IMR-90 (cell line): ENCODE results near the gene TEAD1. TPM values are rescaled to one million over a fixed set of nuclear protein-coding genes. Genes with fewer than 3 reads are reported as not detected.

ENCODE experiments used
- ATAC-seq: fragments of 200-7000 bp; cut with Tn5 transposase; 2 replicates; pipeline ENCODE4 v1.9.1; 2020; ENCODE audit warnings: low read depth, mild to moderate bottlenecking, moderate library complexity
- BruUV-seq: library from RNA; stranded (reverse); fragments of 400-500 nt; replicated peaks from 2 replicates; lab custom pipeline; 2021; lab: Mats Ljungman, UMichigan
- CTCF ChIA-PET: fragments of 300-600 bp; formaldehyde crosslinking; extraction: SDS; loops from one replicate; lab custom pipeline; 2021; ENCODE audit warnings: antibody characterized with exemption; lab: Yijun Ruan, JAX
- POLR2A ChIA-PET: fragments of 300-600 bp; sonication (Branson Sonifier 250); formaldehyde crosslinking; loops from one replicate; lab custom pipeline; 2022; ENCODE audit warnings: antibody characterized with exemption; ENCODE audit not compliant: unreplicated experiment; lab: Charles Lee
- DNase-seq: peaks from one replicate; pipeline ENCODE4 v3.0.0; 2013
- H2AFZ ChIP-seq: replicated peaks from 2 replicates; pipeline ENCODE3; 2013; ENCODE audit warnings: low read length, mild to moderate bottlenecking; ENCODE audit not compliant: poor library complexity
- H2AK5ac ChIP-seq: 2 replicates; pipeline ENCODE4 v1.6.1; 2013; ENCODE audit warnings: low read depth, low read length, inconsistent platforms
- H2AK9ac ChIP-seq: replicated peaks from 2 replicates; pipeline ENCODE3; 2013; ENCODE audit warnings: mild to moderate bottlenecking, low read depth, low read length, moderate library complexity; ENCODE audit not compliant: poor library complexity
- H2BK120ac ChIP-seq: 2 replicates; pipeline ENCODE4 v1.6.1; 2013; ENCODE audit warnings: low read depth, low read length, inconsistent platforms
- H2BK15ac ChIP-seq: 3 replicates; pipeline ENCODE4 v1.6.1; 2013; ENCODE audit warnings: low read depth, low read length, inconsistent platforms
- H2BK20ac ChIP-seq: 2 replicates; pipeline ENCODE4 v1.6.1; 2013; ENCODE audit warnings: low read depth, mild to moderate bottlenecking, inconsistent platforms, low read length, moderate library complexity
- H2BK5ac ChIP-seq: 2 replicates; pipeline ENCODE4 v1.6.1; 2013; ENCODE audit warnings: mild to moderate bottlenecking, low read depth, low read length, inconsistent platforms; ENCODE audit not compliant: poor library complexity, severe bottlenecking
- H3K14ac ChIP-seq: replicated peaks from 2 replicates; pipeline ENCODE4 v1.6.1; 2013; ENCODE audit warnings: low read depth, low read length, inconsistent platforms
- H3K18ac ChIP-seq: 2 replicates; pipeline ENCODE4 v1.6.1; 2013; ENCODE audit warnings: low read depth, low read length, control low read depth
- H3K23ac ChIP-seq: 2 replicates; pipeline ENCODE4 v1.6.1; 2013; ENCODE audit warnings: low read depth, low read length, inconsistent platforms
- H3K27ac ChIP-seq: 2 replicates; pipeline ENCODE4 v1.5.1; 2013; ENCODE audit warnings: mild to moderate bottlenecking, control low read depth, low read length; ENCODE audit not compliant: insufficient read depth
- H3K27me3 ChIP-seq: 2 replicates; pipeline ENCODE4 v1.6.1; 2013; ENCODE audit warnings: low read length; ENCODE audit not compliant: control insufficient read depth, insufficient read depth
- H3K36me3 ChIP-seq: 2 replicates; pipeline ENCODE4 v1.6.1; 2013; ENCODE audit warnings: low read length, mixed read lengths; ENCODE audit not compliant: control insufficient read depth, insufficient read depth
- H3K4ac ChIP-seq: 2 replicates; pipeline ENCODE4 v1.6.1; 2013; ENCODE audit warnings: low read depth, low read length, inconsistent platforms
- H3K4me1 ChIP-seq: 2 replicates; pipeline ENCODE4 v1.6.1; 2013; ENCODE audit warnings: low read length, mixed read lengths; ENCODE audit not compliant: control insufficient read depth, insufficient read depth
- H3K4me2 ChIP-seq: 2 replicates; pipeline ENCODE4 v1.6.1; 2013; ENCODE audit warnings: low read depth, mild to moderate bottlenecking, control low read depth, low read length, moderate library complexity
- H3K4me3 ChIP-seq: 2 replicates; pipeline ENCODE4 v1.5.1; 2013; ENCODE audit warnings: low read depth, mild to moderate bottlenecking, control low read depth, low read length, moderate library complexity; ENCODE audit not compliant: insufficient read depth
- H3K56ac ChIP-seq: 2 replicates; pipeline ENCODE4 v1.6.1; 2013; ENCODE audit warnings: low read length, inconsistent platforms; ENCODE audit not compliant: insufficient read depth; ENCODE audit errors: extremely low read depth
- H3K79me1 ChIP-seq, 2 experiments: 2 replicates each; pipeline ENCODE4 v1.6.1; 2013; ENCODE audit warnings: low read length in 2 of 2, inconsistent platforms in 1 of 2, low read depth in 1 of 2
- H3K9ac ChIP-seq: 2 replicates; pipeline ENCODE4 v1.6.1; 2013; ENCODE audit warnings: low read depth, low read length, control low read depth
- H3K9me1 ChIP-seq: 2 replicates; pipeline ENCODE4 v1.6.1; 2013; ENCODE audit warnings: low read length, inconsistent platforms; ENCODE audit not compliant: insufficient read depth
- H3K9me3 ChIP-seq: 2 replicates; pipeline ENCODE4 v1.6.1; 2013; ENCODE audit warnings: low read length; ENCODE audit not compliant: control insufficient read depth, insufficient read depth
- H4K20me1 ChIP-seq: 2 replicates; pipeline ENCODE4 v1.6.1; 2013; ENCODE audit warnings: low read length, inconsistent platforms; ENCODE audit not compliant: insufficient read depth
- H4K5ac ChIP-seq: 2 replicates; pipeline ENCODE4 v1.6.1; 2013; ENCODE audit warnings: mild to moderate bottlenecking, low read depth, low read length, control low read depth
- H4K8ac ChIP-seq, 2 experiments: 2 replicates each; pipeline ENCODE4 v1.6.1; 2013; ENCODE audit warnings: low read depth in 2 of 2, low read length in 2 of 2, control low read depth in 1 of 2, inconsistent platforms in 1 of 2
- H4K91ac ChIP-seq: 2 replicates; pipeline ENCODE4 v1.6.1; 2013; ENCODE audit warnings: low read depth, low read length, inconsistent platforms; ENCODE audit not compliant: insufficient read depth
- BHLHE40 ChIP-seq: fragments of 150-350 bp; IDR thresholded peaks from 2 replicates; pipeline ENCODE4 v1.6.1; 2016; ENCODE audit warnings: mild to moderate bottlenecking, low read depth, low read length
- CEBPB ChIP-seq: IDR thresholded peaks from 2 replicates; pipeline ENCODE4 v1.6.1; 2012; ENCODE audit warnings: low read depth, low read length, improper control_type of control experiment
- CHD1 ChIP-seq: IDR thresholded peaks from 2 replicates; pipeline ENCODE4 v1.6.1; 2012; ENCODE audit warnings: low read depth, low read length, improper control_type of control experiment
- FOS ChIP-seq: fragments of 150-350 bp; IDR thresholded peaks from 2 replicates; pipeline ENCODE4 v1.6.1; 2016; ENCODE audit warnings: low read depth, low read length
- MAFK ChIP-seq: IDR thresholded peaks from 2 replicates; pipeline ENCODE4 v1.6.1; 2012; ENCODE audit warnings: low read depth, low read length, improper control_type of control experiment
- MAZ ChIP-seq: IDR thresholded peaks from 2 replicates; pipeline ENCODE4 v1.6.1; 2012; ENCODE audit warnings: low read depth, mild to moderate bottlenecking, low read length, improper control_type of control experiment, moderate library complexity, borderline replicate concordance
- MXI1 ChIP-seq: IDR thresholded peaks from 2 replicates; pipeline ENCODE4 v1.6.1; 2012; ENCODE audit warnings: low read depth, mild to moderate bottlenecking, low read length, moderate library complexity, borderline replicate concordance
- NFE2L2 ChIP-seq: fragments of 150-350 bp; IDR thresholded peaks from 2 replicates; pipeline ENCODE4 v1.6.1; 2016; ENCODE audit warnings: low read depth, mild to moderate bottlenecking, low read length
- POLR2A ChIP-seq: IDR thresholded peaks from 2 replicates; pipeline ENCODE4 v1.6.1; 2012; ENCODE audit warnings: mild to moderate bottlenecking, low read depth, low read length
- RAD21 ChIP-seq: IDR thresholded peaks from 2 replicates; pipeline ENCODE4 v1.6.1; 2012; ENCODE audit warnings: low read length, improper control_type of control experiment
- RCOR1 ChIP-seq: IDR thresholded peaks from 2 replicates; pipeline ENCODE4 v1.6.1; 2012; ENCODE audit warnings: mild to moderate bottlenecking, low read length, improper control_type of control experiment; ENCODE audit not compliant: insufficient replicate concordance
- RFX5 ChIP-seq: IDR thresholded peaks from 2 replicates; pipeline ENCODE4 v1.8.0; 2012; ENCODE audit warnings: low read depth, mild to moderate bottlenecking, low read length, moderate library complexity
- SMC3 ChIP-seq: fragments of 150-350 bp; IDR thresholded peaks from 2 replicates; pipeline ENCODE4 v1.6.1; 2016; ENCODE audit warnings: low read depth, mild to moderate bottlenecking, antibody characterized with exemption, low read length, moderate library complexity
- WGBS, 2 experiments: methylation state at CpG; one replicate each; pipeline versions ENCODE4 v1.1.5 to v1.1.7; 2013; ENCODE audit warnings: missing lambda C conversion rate in 2 of 2; ENCODE audit not compliant: insufficient read length in 1 of 2; ENCODE audit errors: extremely low coverage in 2 of 2; 5-methylcytosine and 5-hydroxymethylcytosine counted together
- dilution Hi-C: fragments of 300-500 bp; cut with HindIII; formaldehyde crosslinking; loops from one replicate; pipeline ENCODE4 v1.14.3; 2018; ENCODE audit warnings: low sequenced_read_pairs; ENCODE audit not compliant: unreplicated experiment
- in situ Hi-C: fragments of 300-500 bp; cut with MboI; formaldehyde crosslinking; loops from 3 replicates; pipeline ENCODE4 v1.14.3; 2019; ENCODE audit warnings: low sequenced_read_pairs, inconsistent platforms, mixed read lengths
- intact Hi-C: fragments of 100-400 bp; cut with micrococcal nuclease; formaldehyde crosslinking; loops from 2 replicates; pipeline ENCODE4 v1.10.0; 2022
- polyA plus RNA-seq, 3 experiments: library from polyadenylated mRNA; depleted of rRNA; stranded (reverse); fragments of >200 nt; gene quantifications; 2 replicates each; pipeline ENCODE4 v1.2.3, GENCODE V29; 2012; ENCODE audit warnings: low replicate concordance in 1 of 3
- total RNA-seq: library from RNA; depleted of rRNA; stranded (reverse); fragments of >200 nt; gene quantifications from 2 replicates; pipeline ENCODE4 v1.2.3, GENCODE V29; 2012
- TF ChIP-seq, protein P1 (sequence below): fragments of 150-350 bp; IDR thresholded peaks from 2 replicates; pipeline ENCODE4 v1.6.1; 2016; ENCODE audit warnings: low read depth, mild to moderate bottlenecking, low read length, moderate library complexity, borderline replicate concordance
- TF ChIP-seq, protein P2 (sequence below): conservative IDR thresholded peaks from 2 replicates; pipeline ENCODE4 v1.5.1; 2012; ENCODE audit warnings: mild to moderate bottlenecking, low read depth, low read length, improper control_type of control experiment
- TF ChIP-seq, protein P3 (sequence below): fragments of 150-350 bp; IDR thresholded peaks from 2 replicates; pipeline ENCODE4 v1.6.1; 2017; ENCODE audit warnings: mild to moderate bottlenecking, antibody characterized with exemption, low read length, low read depth

Gene TEAD1
- total and polyA plus RNA-seq, 2 of the 4 experiments (the other 2 are of a cell fraction), result 51.8 to 69.2 TPM

DNA sequence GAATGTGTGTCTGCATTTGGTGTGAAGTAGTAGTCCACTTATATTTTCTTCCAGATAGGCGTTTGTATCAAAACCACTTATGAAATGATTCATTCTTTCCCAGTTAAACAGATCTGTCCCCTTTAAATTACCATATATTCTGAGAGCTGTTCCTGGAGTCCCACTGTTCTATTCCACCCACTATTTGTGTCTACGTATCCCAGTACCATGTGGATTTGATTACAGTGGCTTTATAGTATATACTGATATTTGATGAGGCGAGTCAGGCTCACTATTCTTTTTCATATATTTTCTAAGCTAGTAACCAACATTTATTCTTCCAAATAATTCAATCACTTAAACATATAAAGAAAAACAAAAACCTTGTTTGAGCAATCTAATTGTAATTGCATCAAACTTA lies 253.0 kb downstream of the TEAD1 start:
- Histone ChIP-seq H2BK15ac (no peak overlapping the region), H3K4me1 (peaks cover 6% of the 10 kb centered on the region), H3K4me2 (no peak overlapping the region), H3K9ac (no peak overlapping the region), H2BK5ac (no peak overlapping the region), H3K36me3 (peaks cover 35% of the 10 kb centered on the region), H2AK5ac (no peak overlapping the region), H3K18ac (no peak overlapping the region), H3K79me1 (peaks cover 44 to 71% of the 10 kb centered on the region in 2 experiments), H3K27ac (no peak overlapping the region), H3K4ac (no peak overlapping the region), H4K5ac (no peak overlapping the region), H2BK20ac (no peak overlapping the region), H2AK9ac (no peak overlapping the region), H3K14ac (no peak overlapping the region), H3K27me3 (no peaks in the 10 kb centered on the region), H3K4me3 (no peak overlapping the region), H4K91ac (no peak overlapping the region), H3K23ac (no peak overlapping the region), H3K56ac (no peak overlapping the region), H4K8ac (no peak overlapping the region), H2AFZ (no peak overlapping the region), H4K20me1 (peaks cover 22% of the 10 kb centered on the region; the same call in 1 of the 2 replicates), H2BK120ac (no peak overlapping the region), H3K9me3 (no peaks in the 10 kb centered on the region), H3K9me1 (peaks cover 24% of the 10 kb centered on the region)
- no CpG with 5 or more reads among the region's 3 CpGs for WGBS, 2 experiments
- intact Hi-C loops, result no loop called here
- no TSS peak for BruUV-seq
- POLR2A ChIA-PET, result interaction anchor here (0.6 kb wide), 1 partner anchor 15 kb away, joined by 3 read pairs; no protein-coding TSS in a partner anchor
- TF ChIP-seq NFE2L2 (no peak), CEBPB (no peak), MAFK (no peak), RFX5 (no peak), CHD1 (no peak), MAZ (no peak), POLR2A (no peak), BHLHE40 (no peak), MXI1 (no peak), RAD21 (no peak), FOS (no peak), SMC3 (no peak), RCOR1 (no peak)
- TF ChIP-seq, protein P1, sequence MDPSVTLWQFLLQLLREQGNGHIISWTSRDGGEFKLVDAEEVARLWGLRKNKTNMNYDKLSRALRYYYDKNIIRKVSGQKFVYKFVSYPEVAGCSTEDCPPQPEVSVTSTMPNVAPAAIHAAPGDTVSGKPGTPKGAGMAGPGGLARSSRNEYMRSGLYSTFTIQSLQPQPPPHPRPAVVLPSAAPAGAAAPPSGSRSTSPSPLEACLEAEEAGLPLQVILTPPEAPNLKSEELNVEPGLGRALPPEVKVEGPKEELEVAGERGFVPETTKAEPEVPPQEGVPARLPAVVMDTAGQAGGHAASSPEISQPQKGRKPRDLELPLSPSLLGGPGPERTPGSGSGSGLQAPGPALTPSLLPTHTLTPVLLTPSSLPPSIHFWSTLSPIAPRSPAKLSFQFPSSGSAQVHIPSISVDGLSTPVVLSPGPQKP, result no peak
- TF ChIP-seq, protein P2, sequence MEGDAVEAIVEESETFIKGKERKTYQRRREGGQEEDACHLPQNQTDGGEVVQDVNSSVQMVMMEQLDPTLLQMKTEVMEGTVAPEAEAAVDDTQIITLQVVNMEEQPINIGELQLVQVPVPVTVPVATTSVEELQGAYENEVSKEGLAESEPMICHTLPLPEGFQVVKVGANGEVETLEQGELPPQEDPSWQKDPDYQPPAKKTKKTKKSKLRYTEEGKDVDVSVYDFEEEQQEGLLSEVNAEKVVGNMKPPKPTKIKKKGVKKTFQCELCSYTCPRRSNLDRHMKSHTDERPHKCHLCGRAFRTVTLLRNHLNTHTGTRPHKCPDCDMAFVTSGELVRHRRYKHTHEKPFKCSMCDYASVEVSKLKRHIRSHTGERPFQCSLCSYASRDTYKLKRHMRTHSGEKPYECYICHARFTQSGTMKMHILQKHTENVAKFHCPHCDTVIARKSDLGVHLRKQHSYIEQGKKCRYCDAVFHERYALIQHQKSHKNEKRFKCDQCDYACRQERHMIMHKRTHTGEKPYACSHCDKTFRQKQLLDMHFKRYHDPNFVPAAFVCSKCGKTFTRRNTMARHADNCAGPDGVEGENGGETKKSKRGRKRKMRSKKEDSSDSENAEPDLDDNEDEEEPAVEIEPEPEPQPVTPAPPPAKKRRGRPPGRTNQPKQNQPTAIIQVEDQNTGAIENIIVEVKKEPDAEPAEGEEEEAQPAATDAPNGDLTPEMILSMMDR, result no peak
- TF ChIP-seq, protein P3, sequence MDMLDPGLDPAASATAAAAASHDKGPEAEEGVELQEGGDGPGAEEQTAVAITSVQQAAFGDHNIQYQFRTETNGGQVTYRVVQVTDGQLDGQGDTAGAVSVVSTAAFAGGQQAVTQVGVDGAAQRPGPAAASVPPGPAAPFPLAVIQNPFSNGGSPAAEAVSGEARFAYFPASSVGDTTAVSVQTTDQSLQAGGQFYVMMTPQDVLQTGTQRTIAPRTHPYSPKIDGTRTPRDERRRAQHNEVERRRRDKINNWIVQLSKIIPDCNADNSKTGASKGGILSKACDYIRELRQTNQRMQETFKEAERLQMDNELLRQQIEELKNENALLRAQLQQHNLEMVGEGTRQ, result no peak
- peak; percentile 33 for DNase-seq
- in situ Hi-C loops, result no loop called here
- CTCF ChIA-PET, result interaction anchor here (2.0 kb wide), 1 partner anchor 13 kb away, joined by 4 read pairs; no protein-coding TSS in a partner anchor
- no peak for ATAC-seq
- dilution Hi-C loops, result no loop called here
